Activated naive CD8-positive, alpha-beta T cell treated with anti-CD3 and anti-CD28 coated beads, Interleukin-2, amount 50 U/mL, for 24 hours (primary cell): ENCODE data around the gene TFCP2L1.
A peak's percentile ranks its signal among the peaks of the same experiment; 100 is the strongest.

Source experiments
- ATAC-seq: fragments of 150-1000 bp; cut with Tn5 transposase; one replicate; pipeline ENCODE4 v1.10.0; 2021
- DNase-seq: peaks from one replicate; pipeline ENCODE4 v3.0.0; 2021
- H3K27ac Mint-ChIP-seq: one replicate; pipeline ENCODE4 v1.8.0; 2021; ENCODE audit warnings: mild to moderate bottlenecking, mixed read lengths
- H3K27me3 Mint-ChIP-seq: one replicate; pipeline ENCODE4 v1.8.0; 2021; ENCODE audit warnings: mixed read lengths
- H3K36me3 Mint-ChIP-seq: one replicate; pipeline ENCODE4 v1.8.0; 2021; ENCODE audit warnings: low read depth, mixed read lengths
- H3K4me1 Mint-ChIP-seq: one replicate; pipeline ENCODE4 v1.8.0; 2021; ENCODE audit warnings: mixed read lengths
- H3K4me3 Mint-ChIP-seq: one replicate; pipeline ENCODE4 v1.8.0; 2021; ENCODE audit warnings: mild to moderate bottlenecking, moderate library complexity, mixed read lengths
- H3K9me3 Mint-ChIP-seq: one replicate; pipeline ENCODE4 v1.8.0; 2021; ENCODE audit warnings: mixed read lengths

TFCP2L1 gene

GRCh38 chr2:121263996-121264715 lies 20.8 kb downstream of the TFCP2L1 start:
- no peaks in the 10 kb centered on the region for H3K9me3 Mint-ChIP-seq
- H3K36me3 Mint-ChIP-seq = no peaks in the 10 kb centered on the region
- H3K27me3 Mint-ChIP-seq = no peaks in the 10 kb centered on the region
- H3K4me3 Mint-ChIP-seq = no peak overlapping the region
- ATAC-seq (no peak), DNase-seq (no peak)
- H3K4me1 Mint-ChIP-seq = no peaks in the 10 kb centered on the region
- H3K27ac Mint-ChIP-seq = no peak overlapping the region

- Mint-ChIP-seq H3K4me1 (no peaks in the 10 kb centered on the region), H3K9me3 (no peaks in the 10 kb centered on the region), H3K4me3 (no peak overlapping the region), H3K36me3 (no peaks in the 10 kb centered on the region), H3K27me3 (peaks cover 3% of the 10 kb centered on the region), H3K27ac (no peak overlapping the region)
- DNase-seq = no peak
- no peak for ATAC-seq
Measured at GRCh38 chr2:121260370-121261154, 24.4 kb downstream of the TFCP2L1 start.

- Mint-ChIP-seq H3K4me3 (no peak overlapping the region), H3K27me3 (peaks cover 3% of the 10 kb centered on the region), H3K27ac (no peak overlapping the region), H3K9me3 (no peaks in the 10 kb centered on the region), H3K36me3 (no peaks in the 10 kb centered on the region), H3K4me1 (no peaks in the 10 kb centered on the region)
- DNase-seq (no peak), ATAC-seq (no peak)
Measured at GRCh38 chr2:121258051-121258450, 27.0 kb downstream of the TFCP2L1 start.

- Mint-ChIP-seq H3K9me3 (no peaks in the 10 kb centered on the region), H3K27me3 (peaks cover 3% of the 10 kb centered on the region), H3K36me3 (no peaks in the 10 kb centered on the region), H3K27ac (no peak overlapping the region), H3K4me1 (no peaks in the 10 kb centered on the region), H3K4me3 (no peak overlapping the region)
- DNase-seq = no peak
- ATAC-seq = no peak
Measured at GRCh38 chr2:121257480-121257840, 27.5 kb downstream of the TFCP2L1 start.

- DNase-seq = no peak
- no peak overlapping the region for H3K4me3 Mint-ChIP-seq
- no peaks in the 10 kb centered on the region for H3K9me3 Mint-ChIP-seq
- peaks cover 3% of the 10 kb centered on the region for H3K27me3 Mint-ChIP-seq
- H3K4me1 Mint-ChIP-seq = no peaks in the 10 kb centered on the region
- H3K36me3 Mint-ChIP-seq = no peaks in the 10 kb centered on the region
- H3K27ac Mint-ChIP-seq = no peak overlapping the region
- no peak for ATAC-seq
Measured at GRCh38 chr2:121256720-121257479, 28.1 kb downstream of the TFCP2L1 start.

- Mint-ChIP-seq H3K9me3 (no peaks in the 10 kb centered on the region), H3K36me3 (no peaks in the 10 kb centered on the region), H3K27ac (no peak overlapping the region), H3K27me3 (peaks cover 3% of the 10 kb centered on the region), H3K4me3 (no peak overlapping the region), H3K4me1 (no peaks in the 10 kb centered on the region)
- no peak for ATAC-seq
- no peak for DNase-seq
Measured at GRCh38 chr2:121255358-121255757, 29.6 kb downstream of the TFCP2L1 start.

GRCh38 chr2:121254748-121255147 lies 30.3 kb downstream of the TFCP2L1 start:
- ATAC-seq = no peak
- Mint-ChIP-seq H3K27ac (no peak overlapping the region), H3K27me3 (peaks cover 3% of the 10 kb centered on the region)

GRCh38 chr2:121253674-121254240 lies 31.2 kb downstream of the TFCP2L1 start:
- DNase-seq = no peak
- H3K4me3 Mint-ChIP-seq = no peak overlapping the region
- H3K4me1 Mint-ChIP-seq = no peaks in the 10 kb centered on the region
- H3K27ac Mint-ChIP-seq = no peak overlapping the region
- no peaks in the 10 kb centered on the region for H3K9me3 Mint-ChIP-seq
- peaks cover 3% of the 10 kb centered on the region for H3K27me3 Mint-ChIP-seq
- H3K36me3 Mint-ChIP-seq = no peaks in the 10 kb centered on the region
- ATAC-seq = peak; percentile 17

More at GRCh38 chr2:121254748-121255147, 30.3 kb downstream of the TFCP2L1 start:
- no peak for DNase-seq
- H3K36me3 Mint-ChIP-seq = no peaks in the 10 kb centered on the region
- no peaks in the 10 kb centered on the region for H3K4me1 Mint-ChIP-seq
- no peaks in the 10 kb centered on the region for H3K9me3 Mint-ChIP-seq
- H3K4me3 Mint-ChIP-seq = no peak overlapping the region

- H3K36me3 Mint-ChIP-seq = no peaks in the 10 kb centered on the region
- no peak overlapping the region for H3K4me3 Mint-ChIP-seq
- DNase-seq (no peak), ATAC-seq (no peak)
- H3K4me1 Mint-ChIP-seq = no peaks in the 10 kb centered on the region
- no peak overlapping the region for H3K27ac Mint-ChIP-seq
- H3K27me3 Mint-ChIP-seq = peaks cover 3% of the 10 kb centered on the region
- H3K9me3 Mint-ChIP-seq = no peaks in the 10 kb centered on the region
Measured at GRCh38 chr2:121253021-121253673, 31.9 kb downstream of the TFCP2L1 start.

- Mint-ChIP-seq H3K27ac (no peak overlapping the region), H3K36me3 (no peaks in the 10 kb centered on the region), H3K4me1 (no peaks in the 10 kb centered on the region), H3K27me3 (peaks cover 3% of the 10 kb centered on the region), H3K4me3 (no peak overlapping the region), H3K9me3 (no peaks in the 10 kb centered on the region)
- DNase-seq (no peak), ATAC-seq (no peak)
Measured at GRCh38 chr2:121251497-121251896, 33.5 kb downstream of the TFCP2L1 start.

GRCh38 chr2:121248766-121249343 lies 36.1 kb downstream of the TFCP2L1 start:
- DNase-seq (no peak), ATAC-seq (no peak)
- Mint-ChIP-seq H3K27me3 (no peaks in the 10 kb centered on the region), H3K9me3 (no peaks in the 10 kb centered on the region), H3K4me1 (no peaks in the 10 kb centered on the region), H3K36me3 (no peaks in the 10 kb centered on the region), H3K27ac (no peak overlapping the region), H3K4me3 (no peak overlapping the region)

- H3K27ac Mint-ChIP-seq = no peak overlapping the region
- ATAC-seq (no peak), DNase-seq (no peak)
- no peak overlapping the region for H3K4me3 Mint-ChIP-seq
- no peaks in the 10 kb centered on the region for H3K36me3 Mint-ChIP-seq
- no peaks in the 10 kb centered on the region for H3K4me1 Mint-ChIP-seq
- H3K9me3 Mint-ChIP-seq = no peaks in the 10 kb centered on the region
- no peaks in the 10 kb centered on the region for H3K27me3 Mint-ChIP-seq
Measured at GRCh38 chr2:121247971-121248370, 37.0 kb downstream of the TFCP2L1 start.

GRCh38 chr2:121247534-121247933 lies 37.5 kb downstream of the TFCP2L1 start:
- no peaks in the 10 kb centered on the region for H3K4me1 Mint-ChIP-seq
- no peaks in the 10 kb centered on the region for H3K9me3 Mint-ChIP-seq
- no peak overlapping the region for H3K4me3 Mint-ChIP-seq
- H3K27me3 Mint-ChIP-seq = no peaks in the 10 kb centered on the region
- H3K27ac Mint-ChIP-seq = no peak overlapping the region
- ATAC-seq (no peak), DNase-seq (no peak)
- H3K36me3 Mint-ChIP-seq = no peaks in the 10 kb centered on the region

GRCh38 chr2:121246704-121247255 lies 38.2 kb downstream of the TFCP2L1 start:
- ATAC-seq = no peak
- no peaks in the 10 kb centered on the region for H3K27me3 Mint-ChIP-seq
- no peak overlapping the region for H3K4me3 Mint-ChIP-seq
- no peaks in the 10 kb centered on the region for H3K36me3 Mint-ChIP-seq
- DNase-seq = no peak
- H3K9me3 Mint-ChIP-seq = no peaks in the 10 kb centered on the region
- no peak overlapping the region for H3K27ac Mint-ChIP-seq
- no peaks in the 10 kb centered on the region for H3K4me1 Mint-ChIP-seq
